Measurements from ENCODE around the gene TMEM255B. TPM values are rescaled to one million over a fixed set of nuclear protein-coding genes. Genes with fewer than 3 reads are reported as not detected.

Gene TMEM255B
- total and polyA plus RNA-seq, 2 of the 4 experiments (the other 2 are of a cell fraction): 0.36 to 0.94 TPM

DNA sequence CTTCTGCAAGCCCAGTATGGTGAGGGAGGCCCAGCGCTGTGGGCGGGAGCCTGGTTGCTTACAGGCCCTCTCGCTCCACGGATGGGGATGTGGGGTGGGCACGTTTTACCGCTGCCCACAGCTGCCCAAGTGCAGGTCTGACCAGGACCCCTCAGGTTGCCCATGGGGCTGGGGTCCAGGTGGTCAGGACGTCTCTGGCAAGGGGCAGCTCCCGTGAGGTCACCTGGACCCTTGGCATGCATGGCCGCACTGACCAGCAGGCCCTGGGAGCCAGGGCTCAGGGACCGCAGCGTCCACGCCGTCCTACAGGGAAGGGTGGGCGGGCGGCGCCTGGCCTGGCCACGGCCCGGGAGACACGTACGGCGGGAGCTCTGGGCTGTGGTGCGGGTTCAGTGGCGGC is 72.0 kb downstream of the TMEM255B start:
- no peak overlapping the region for H2AK9ac ChIP-seq (replicated peaks; ENCODE audit: low read depth, low read length, poor library complexity)
- no peak overlapping the region for H2BK5ac ChIP-seq (ENCODE audit: low read depth, low read length, poor library complexity, severe bottlenecking)
- no peak overlapping the region for H3K14ac ChIP-seq (replicated peaks; ENCODE audit: low read depth, low read length)
- H3K27me3 ChIP-seq (ENCODE audit: control insufficient read depth, insufficient read depth, low read length): no peaks in the 10 kb centered on the region
- peaks cover 12% of the 10 kb centered on the region; the same call in 1 of the 2 replicates for H3K9me1 ChIP-seq (ENCODE audit: insufficient read depth, low read length)
- H3K4me2 ChIP-seq (ENCODE audit: low read depth, low read length): no peak overlapping the region
- no peak overlapping the region for H3K23ac ChIP-seq (ENCODE audit: low read depth, low read length)
- CTCF ChIA-PET: no interaction called here
- no peak overlapping the region for H2BK20ac ChIP-seq (ENCODE audit: low read depth, low read length)
- 95% methylated on average over 7 of the region's 23 CpGs; no CpG with 5 or more reads in 1 of the 2 experiments for WGBS, 2 experiments (ENCODE audit: extremely low coverage in 2 of 2, insufficient read length in 1 of 2)
- BruUV-seq (replicated peaks): no TSS peak
- H4K91ac ChIP-seq (ENCODE audit: insufficient read depth, low read depth, low read length): no peak overlapping the region
- no peak overlapping the region for H3K9ac ChIP-seq (ENCODE audit: low read depth, low read length)
- H4K20me1 ChIP-seq (ENCODE audit: insufficient read depth, low read length): peaks cover 25% of the 10 kb centered on the region
- peaks cover 4% of the 10 kb centered on the region for H3K4me1 ChIP-seq (ENCODE audit: control insufficient read depth, insufficient read depth, low read length)
- no peak overlapping the region for H3K18ac ChIP-seq (ENCODE audit: low read depth, low read length)
- H3K4me3 ChIP-seq (ENCODE audit: insufficient read depth, low read depth, low read length): no peak overlapping the region
- H3K9me3 ChIP-seq (ENCODE audit: control insufficient read depth, insufficient read depth, low read length): no peaks in the 10 kb centered on the region
- TF ChIP-seq POLR2A (IDR thresholded peaks at IDR 0.05; ENCODE audit: low read depth, low read length) (no peak), MAZ (IDR thresholded peaks at IDR 0.05; ENCODE audit: borderline replicate concordance, low read depth, low read length) (no peak), FOS (IDR thresholded peaks at IDR 0.05; ENCODE audit: low read depth, low read length) (no peak), RAD21 (IDR thresholded peaks at IDR 0.05; ENCODE audit: low read length) (no peak), RFX5 (IDR thresholded peaks at IDR 0.05; ENCODE audit: low read depth, low read length) (no peak), MXI1 (IDR thresholded peaks at IDR 0.05; ENCODE audit: borderline replicate concordance, low read depth, low read length) (no peak)
- no peak overlapping the region for H2AK5ac ChIP-seq (ENCODE audit: low read depth, low read length)
- H4K8ac ChIP-seq (ENCODE audit: low read depth in 2 of 2, low read length in 2 of 2): no peak overlapping the region
- H2BK120ac ChIP-seq (ENCODE audit: low read depth, low read length): no peak overlapping the region
- ATAC-seq (ENCODE audit: low read depth) (no peak), DNase-seq (no peak)
- H2BK15ac ChIP-seq (ENCODE audit: low read depth, low read length): no peak overlapping the region
- H3K79me1 ChIP-seq (ENCODE audit: low read depth in 1 of 2, low read length in 2 of 2): peaks cover 27 to 77% of the 10 kb centered on the region in 2 experiments
- H2AFZ ChIP-seq (replicated peaks; ENCODE audit: low read length, poor library complexity): peak overlapping the region; percentile 5
- no peak overlapping the region for H4K5ac ChIP-seq (ENCODE audit: low read depth, low read length)
- H3K27ac ChIP-seq (ENCODE audit: insufficient read depth, low read length): no peak overlapping the region
- dilution Hi-C loops (cut with HindIII; ENCODE audit: low sequenced_read_pairs, unreplicated experiment): no loop called here
- peaks cover 65% of the 10 kb centered on the region for H3K36me3 ChIP-seq (ENCODE audit: control insufficient read depth, insufficient read depth, low read length)
- no peak overlapping the region for H3K4ac ChIP-seq (ENCODE audit: low read depth, low read length)
- POLR2A ChIA-PET (ENCODE audit: unreplicated experiment): no interaction called here
- in situ Hi-C loops (cut with MboI; ENCODE audit: low sequenced_read_pairs): no loop called here
- H3K56ac ChIP-seq (ENCODE audit: extremely low read depth, insufficient read depth, low read length): no peak overlapping the region
- intact Hi-C loops (cut with micrococcal nuclease): no loop called here

Data from IMR-90 (cell line).